ENCODE data around the gene GLT8D2.
A peak's percentile ranks its signal among the peaks of the same experiment; 100 is the strongest.

GLT8D2 gene

DNA sequence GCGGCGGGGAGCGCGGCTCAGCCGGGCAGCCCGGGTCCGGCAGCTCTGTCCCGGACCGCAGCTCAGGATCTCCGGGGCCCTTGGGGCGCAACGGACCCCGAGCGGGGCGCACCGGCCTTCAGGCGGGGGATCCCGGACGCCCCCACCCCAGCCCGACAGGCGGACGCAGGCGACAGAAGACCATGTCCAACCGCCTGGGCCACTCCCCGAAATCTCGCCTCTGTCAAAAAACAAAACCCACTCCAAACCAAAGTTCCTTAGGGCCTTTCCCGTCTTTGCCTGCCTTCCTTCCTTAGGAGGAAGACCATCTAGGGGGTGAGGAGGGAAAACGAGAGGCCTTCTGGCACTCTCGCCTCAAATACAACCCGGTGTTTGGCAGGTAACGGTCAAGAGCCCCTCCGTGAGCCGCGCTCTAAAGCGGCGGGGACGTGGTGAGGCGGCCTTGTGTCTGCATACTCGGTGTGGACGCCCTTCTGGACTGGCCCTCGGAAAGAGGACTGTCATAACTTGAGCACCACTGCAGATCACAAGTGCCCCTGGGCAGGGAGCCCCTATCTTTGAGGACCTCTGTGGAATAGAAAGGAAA lies 14.9 kb upstream of the GLT8D2 start:
- H3K27me3 ChIP-seq (replicated peaks; ENCODE audit: control insufficient read depth, insufficient read depth, low read length) = no peaks in the 10 kb centered on the region
- DNase-seq (ENCODE audit: low read depth) = peak; percentile 64
- peak overlapping the region; percentile 94 for H3K9ac ChIP-seq (ENCODE audit: low read length)
- H3K4me1 ChIP-seq (ENCODE audit: control insufficient read depth, insufficient read depth, low read length) = peaks cover 15% of the 10 kb centered on the region
- peaks cover 19% of the 10 kb centered on the region for H3K36me3 ChIP-seq (ENCODE audit: control insufficient read depth, insufficient read depth, low read length, severe bottlenecking)
- no peaks in the 10 kb centered on the region for H3K9me3 ChIP-seq (ENCODE audit: control insufficient read depth, low read length)
- H3K4me3 ChIP-seq (ENCODE audit: low read length) = peak overlapping the region; percentile 97

DNA sequence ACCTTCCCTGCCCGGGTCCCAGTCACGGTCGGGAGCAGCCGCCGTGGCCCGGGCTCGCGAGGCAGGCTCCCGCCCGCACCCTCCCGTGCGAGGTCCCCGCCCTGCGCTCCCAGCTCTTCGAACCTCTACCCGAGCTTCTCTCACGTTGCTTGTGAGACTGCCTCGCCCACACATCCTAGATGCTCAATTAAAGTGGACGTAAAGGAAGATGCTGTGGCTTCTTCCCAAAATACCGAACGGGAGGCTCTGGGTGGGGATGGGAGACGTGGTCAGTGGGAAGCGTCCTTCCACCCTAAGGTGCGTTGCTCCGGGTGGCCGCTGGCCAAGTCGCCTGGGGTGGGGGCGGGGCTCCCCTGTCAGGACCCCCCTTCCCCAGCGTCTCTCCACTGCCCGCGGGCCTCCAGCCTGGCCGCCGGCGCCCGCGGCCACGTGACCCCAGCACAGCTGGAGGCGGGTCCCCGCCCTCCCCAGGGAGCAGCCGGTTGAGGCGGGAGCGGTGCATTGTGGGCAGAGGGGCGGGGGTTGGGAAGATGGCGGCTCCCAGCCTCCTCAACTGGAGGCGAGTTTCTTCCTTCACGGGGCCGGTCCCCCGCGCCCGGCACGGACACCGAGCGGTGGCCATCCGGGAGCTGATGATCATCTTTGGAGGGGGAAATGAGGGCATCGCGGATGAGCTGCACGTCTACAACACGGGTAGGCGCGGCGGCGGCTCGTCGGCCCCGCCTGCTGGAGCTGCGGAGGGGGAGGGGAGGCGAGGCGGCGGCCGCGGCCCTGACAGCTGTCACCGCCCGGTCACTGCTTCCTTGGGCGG lies 14.2 kb upstream of the GLT8D2 start, which contains the start of gene HCFC2:
TSS of gene HCFC2 (plus strand) at position 501 of the 811 bp plus-strand sequence. CDS start at position 531, 30 bp downstream.
- H3K9me3 ChIP-seq (ENCODE audit: control insufficient read depth, low read length) = no peaks in the 10 kb centered on the region
- DNase-seq (ENCODE audit: low read depth) = peak; percentile 96
- peak within 1 kb of the TSS; percentile 94 for H3K9ac ChIP-seq (ENCODE audit: low read length)
- peaks cover 17% of the 10 kb centered on the region for H3K36me3 ChIP-seq (ENCODE audit: control insufficient read depth, insufficient read depth, low read length, severe bottlenecking)
- H3K4me3 ChIP-seq (ENCODE audit: low read length) = peak within 1 kb of the TSS; percentile 97
- no peaks in the 10 kb centered on the region for H3K27me3 ChIP-seq (replicated peaks; ENCODE audit: control insufficient read depth, insufficient read depth, low read length)
- peaks cover 15% of the 10 kb centered on the region for H3K4me1 ChIP-seq (ENCODE audit: control insufficient read depth, insufficient read depth, low read length)

DNA sequence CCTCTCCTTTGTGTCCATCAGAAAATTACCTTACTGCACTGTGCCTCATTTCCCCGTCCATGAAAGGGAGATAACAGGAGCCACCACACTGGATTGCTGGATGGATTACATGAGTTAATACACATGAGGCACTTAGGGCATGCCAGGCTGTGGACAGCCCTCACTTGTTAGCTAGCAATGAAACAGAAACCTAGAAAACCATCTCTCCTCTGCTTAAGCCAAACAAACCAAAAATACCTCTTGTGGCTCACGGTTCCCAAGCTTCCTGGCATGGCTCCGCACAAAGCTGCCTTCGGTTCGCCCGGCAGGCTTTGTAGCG lies 13.7 kb upstream of the GLT8D2 start:
- Histone ChIP-seq H3K36me3 (ENCODE audit: control insufficient read depth, insufficient read depth, low read length, severe bottlenecking) (peaks cover 11% of the 10 kb centered on the region), H3K4me3 (ENCODE audit: low read length) (peak overlapping the region; percentile 97)

DNA sequence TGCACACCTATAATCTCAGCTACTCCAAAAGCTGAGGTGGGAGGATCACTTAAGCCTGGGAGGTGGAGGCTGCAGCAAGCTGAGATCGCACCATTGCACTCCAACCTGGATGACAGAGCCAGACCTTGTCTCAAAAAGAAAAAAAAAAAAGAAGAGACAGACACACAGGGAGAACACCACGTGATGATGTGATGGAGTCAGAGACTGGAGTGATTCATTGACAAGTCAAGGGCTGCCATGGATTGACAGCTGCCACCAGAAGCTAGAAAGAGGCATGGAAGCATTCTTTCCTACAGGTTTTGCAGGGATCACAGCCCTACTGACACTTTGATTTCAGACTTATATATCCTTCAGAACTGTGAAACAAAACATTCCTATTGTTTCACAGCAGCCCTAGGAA lies 10.8 kb upstream of the GLT8D2 start:
- Histone ChIP-seq H3K9ac (ENCODE audit: low read length) (no peak overlapping the region), H3K4me1 (ENCODE audit: control insufficient read depth, insufficient read depth, low read length) (peaks cover 17% of the 10 kb centered on the region), H3K9me3 (ENCODE audit: control insufficient read depth, low read length) (no peaks in the 10 kb centered on the region), H3K36me3 (ENCODE audit: control insufficient read depth, insufficient read depth, low read length, severe bottlenecking) (no peaks in the 10 kb centered on the region), H3K4me3 (ENCODE audit: low read length) (no peak overlapping the region), H3K27me3 (replicated peaks; ENCODE audit: control insufficient read depth, insufficient read depth, low read length) (no peaks in the 10 kb centered on the region)
- no peak for DNase-seq (ENCODE audit: low read depth)

More for the DNA sequence above, 13.7 kb upstream of the GLT8D2 start:
- Histone ChIP-seq H3K27me3 (replicated peaks; ENCODE audit: control insufficient read depth, insufficient read depth, low read length) (no peaks in the 10 kb centered on the region), H3K4me1 (ENCODE audit: control insufficient read depth, insufficient read depth, low read length) (peaks cover 15% of the 10 kb centered on the region), H3K9ac (ENCODE audit: low read length) (peak overlapping the region; percentile 94), H3K9me3 (ENCODE audit: control insufficient read depth, low read length) (no peaks in the 10 kb centered on the region)
- no peak for DNase-seq (ENCODE audit: low read depth)

DNA sequence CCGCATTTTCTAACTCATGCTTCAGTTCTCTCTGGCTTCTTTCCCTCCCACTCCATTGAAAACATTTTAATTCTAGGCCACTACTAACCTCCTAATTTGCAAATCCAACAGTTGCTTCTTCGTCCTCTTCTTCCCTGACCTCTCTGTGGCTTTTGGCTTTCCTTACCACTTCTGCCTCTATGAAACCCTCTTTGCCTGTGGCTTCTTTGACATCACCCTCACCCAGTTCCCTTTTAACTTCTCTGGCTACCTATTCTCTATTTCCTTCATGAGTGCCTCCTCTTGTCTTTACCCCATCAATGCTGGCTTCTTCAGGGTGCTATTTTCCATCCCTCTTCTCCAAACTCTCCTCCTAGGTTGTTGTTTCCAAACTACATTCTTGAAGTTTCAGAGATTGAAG lies 10.0 kb upstream of the GLT8D2 start:
- H3K9ac ChIP-seq (ENCODE audit: low read length) = no peak overlapping the region
- H3K36me3 ChIP-seq (ENCODE audit: control insufficient read depth, insufficient read depth, low read length, severe bottlenecking) = no peaks in the 10 kb centered on the region
- H3K27me3 ChIP-seq (replicated peaks; ENCODE audit: control insufficient read depth, insufficient read depth, low read length) = no peaks in the 10 kb centered on the region
- peaks cover 17% of the 10 kb centered on the region for H3K4me1 ChIP-seq (ENCODE audit: control insufficient read depth, insufficient read depth, low read length)
- no peak overlapping the region for H3K4me3 ChIP-seq (ENCODE audit: low read length)
- H3K9me3 ChIP-seq (ENCODE audit: control insufficient read depth, low read length) = no peaks in the 10 kb centered on the region
- no peak for DNase-seq (ENCODE audit: low read depth)

DNA sequence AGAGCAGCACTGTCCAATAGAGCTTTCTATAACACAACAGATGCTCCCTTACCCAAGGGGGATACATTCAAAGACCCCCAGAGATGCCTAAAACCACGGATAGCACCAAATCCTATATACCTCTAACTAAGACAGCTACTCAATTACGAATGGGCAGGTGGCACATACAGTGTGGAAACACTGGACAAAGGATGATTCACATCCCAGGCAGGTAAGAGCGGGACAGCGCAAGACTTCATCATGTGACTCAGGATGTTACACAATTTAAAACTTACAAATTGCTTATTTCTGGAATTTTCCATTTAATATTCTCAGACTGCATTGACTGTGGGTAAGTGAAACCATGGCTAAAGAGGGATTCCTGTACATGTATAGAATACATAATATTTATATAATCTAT lies 8.8 kb upstream of the GLT8D2 start:
- no peaks in the 10 kb centered on the region for H3K27me3 ChIP-seq (replicated peaks; ENCODE audit: control insufficient read depth, insufficient read depth, low read length)
- no peaks in the 10 kb centered on the region for H3K36me3 ChIP-seq (ENCODE audit: control insufficient read depth, insufficient read depth, low read length, severe bottlenecking)
- no peak overlapping the region for H3K4me3 ChIP-seq (ENCODE audit: low read length)
- no peaks in the 10 kb centered on the region for H3K9me3 ChIP-seq (ENCODE audit: control insufficient read depth, low read length)
- no peak overlapping the region for H3K9ac ChIP-seq (ENCODE audit: low read length)
- DNase-seq (ENCODE audit: low read depth) = no peak
- H3K4me1 ChIP-seq (ENCODE audit: control insufficient read depth, insufficient read depth, low read length) = peaks cover 17% of the 10 kb centered on the region

DNA sequence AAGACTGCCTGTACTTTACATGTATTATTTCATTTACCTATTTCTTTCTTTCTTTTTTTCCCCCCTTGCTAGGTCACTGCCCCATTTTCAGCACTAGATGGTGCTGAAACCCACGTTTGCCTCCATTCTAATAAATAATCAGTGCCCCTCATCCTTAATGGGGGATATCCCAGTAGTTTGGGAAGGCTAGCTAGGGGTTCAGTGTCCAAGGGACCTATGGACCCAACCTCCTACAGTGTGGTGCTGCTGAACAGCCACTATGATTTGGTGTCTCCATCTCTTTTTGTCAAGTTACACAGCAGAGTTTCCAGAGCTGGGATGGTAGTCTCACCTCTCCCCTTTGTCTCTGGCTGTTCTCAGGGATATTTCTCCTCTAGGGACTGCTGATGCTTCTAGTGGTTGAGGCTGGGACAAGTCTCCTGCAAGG lies 7.8 kb upstream of the GLT8D2 start:
- H3K4me3 ChIP-seq (ENCODE audit: low read length) = no peak overlapping the region
- H3K4me1 ChIP-seq (ENCODE audit: control insufficient read depth, insufficient read depth, low read length) = peaks cover 12% of the 10 kb centered on the region
- peak; percentile 61 for DNase-seq (ENCODE audit: low read depth)
- H3K36me3 ChIP-seq (ENCODE audit: control insufficient read depth, insufficient read depth, low read length, severe bottlenecking) = no peaks in the 10 kb centered on the region
- H3K9ac ChIP-seq (ENCODE audit: low read length) = no peak overlapping the region
- H3K27me3 ChIP-seq (replicated peaks; ENCODE audit: control insufficient read depth, insufficient read depth, low read length) = no peaks in the 10 kb centered on the region
- H3K9me3 ChIP-seq (ENCODE audit: control insufficient read depth, low read length) = no peaks in the 10 kb centered on the region

DNA sequence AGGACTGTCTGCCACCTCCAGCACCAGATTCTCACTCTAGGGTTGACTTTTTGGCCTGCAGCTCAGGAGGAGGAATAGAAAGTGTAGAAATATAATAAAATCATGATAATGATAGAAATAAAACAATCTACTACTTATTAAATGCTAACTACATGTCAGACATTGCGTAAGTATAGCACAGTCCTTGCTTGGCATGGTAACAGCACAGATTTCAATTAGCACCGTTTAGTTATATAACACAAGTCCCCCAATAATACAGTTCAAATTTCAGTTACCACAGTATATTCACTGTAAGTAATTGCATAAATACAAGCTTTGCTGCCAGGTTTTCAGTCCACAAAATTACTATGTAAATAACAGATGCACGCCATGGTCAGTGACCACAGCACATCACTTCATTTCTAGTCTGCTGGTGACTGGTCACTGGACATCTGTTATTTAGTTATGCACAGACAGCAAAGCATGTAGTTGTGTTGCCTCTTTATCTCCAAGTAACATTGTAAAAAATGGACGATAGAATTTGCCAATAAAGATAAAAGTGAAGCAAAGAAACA lies 6.5 kb upstream of the GLT8D2 start:
- Histone ChIP-seq H3K4me3 (ENCODE audit: low read length) (no peak overlapping the region), H3K9ac (ENCODE audit: low read length) (no peak overlapping the region), H3K36me3 (ENCODE audit: control insufficient read depth, insufficient read depth, low read length, severe bottlenecking) (no peaks in the 10 kb centered on the region), H3K27me3 (replicated peaks; ENCODE audit: control insufficient read depth, insufficient read depth, low read length) (no peaks in the 10 kb centered on the region), H3K4me1 (ENCODE audit: control insufficient read depth, insufficient read depth, low read length) (peaks cover 12% of the 10 kb centered on the region), H3K9me3 (ENCODE audit: control insufficient read depth, low read length) (no peaks in the 10 kb centered on the region)
- DNase-seq (ENCODE audit: low read depth) = no peak

DNA sequence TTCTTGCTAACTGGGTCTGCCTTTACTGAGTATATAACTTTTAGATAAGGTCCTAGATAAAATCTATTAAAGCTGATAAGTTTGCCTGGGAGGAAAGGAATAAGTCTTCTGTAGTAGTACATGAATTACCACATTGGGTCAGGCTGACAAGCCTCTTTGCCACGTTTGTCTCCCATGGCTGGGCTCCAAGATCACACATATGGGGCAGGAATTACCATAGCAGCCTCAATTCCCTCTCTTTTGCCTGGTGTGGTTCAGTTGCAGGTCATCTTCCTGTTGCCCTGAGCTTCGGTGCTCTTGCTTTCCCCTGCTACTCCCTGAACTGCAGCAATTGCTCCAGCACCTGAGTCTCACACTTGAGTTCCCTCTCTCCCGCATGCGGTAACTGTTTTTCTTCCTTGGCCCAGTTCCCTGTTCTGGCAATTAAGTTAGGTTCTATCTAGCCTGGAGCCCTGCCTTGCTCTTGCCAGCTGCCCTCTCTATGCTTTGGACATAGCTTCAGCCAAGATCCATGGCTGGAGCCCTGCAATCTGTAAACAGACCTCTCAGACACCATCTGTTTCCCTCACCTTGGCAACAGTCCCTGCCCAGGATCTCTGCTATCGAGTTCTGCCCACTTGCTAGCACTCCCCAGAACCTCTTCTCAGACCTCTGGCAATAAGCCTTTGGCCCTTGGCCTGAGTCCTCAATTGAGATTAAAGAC lies 5.8 kb upstream of the GLT8D2 start:
- H3K9me3 ChIP-seq (ENCODE audit: control insufficient read depth, low read length) = no peaks in the 10 kb centered on the region
- H3K4me1 ChIP-seq (ENCODE audit: control insufficient read depth, insufficient read depth, low read length) = peaks cover 12% of the 10 kb centered on the region
- no peak overlapping the region for H3K4me3 ChIP-seq (ENCODE audit: low read length)
- H3K27me3 ChIP-seq (replicated peaks; ENCODE audit: control insufficient read depth, insufficient read depth, low read length) = no peaks in the 10 kb centered on the region
- peak; percentile 16 for DNase-seq (ENCODE audit: low read depth)
- no peaks in the 10 kb centered on the region for H3K36me3 ChIP-seq (ENCODE audit: control insufficient read depth, insufficient read depth, low read length, severe bottlenecking)
- H3K9ac ChIP-seq (ENCODE audit: low read length) = no peak overlapping the region

DNA sequence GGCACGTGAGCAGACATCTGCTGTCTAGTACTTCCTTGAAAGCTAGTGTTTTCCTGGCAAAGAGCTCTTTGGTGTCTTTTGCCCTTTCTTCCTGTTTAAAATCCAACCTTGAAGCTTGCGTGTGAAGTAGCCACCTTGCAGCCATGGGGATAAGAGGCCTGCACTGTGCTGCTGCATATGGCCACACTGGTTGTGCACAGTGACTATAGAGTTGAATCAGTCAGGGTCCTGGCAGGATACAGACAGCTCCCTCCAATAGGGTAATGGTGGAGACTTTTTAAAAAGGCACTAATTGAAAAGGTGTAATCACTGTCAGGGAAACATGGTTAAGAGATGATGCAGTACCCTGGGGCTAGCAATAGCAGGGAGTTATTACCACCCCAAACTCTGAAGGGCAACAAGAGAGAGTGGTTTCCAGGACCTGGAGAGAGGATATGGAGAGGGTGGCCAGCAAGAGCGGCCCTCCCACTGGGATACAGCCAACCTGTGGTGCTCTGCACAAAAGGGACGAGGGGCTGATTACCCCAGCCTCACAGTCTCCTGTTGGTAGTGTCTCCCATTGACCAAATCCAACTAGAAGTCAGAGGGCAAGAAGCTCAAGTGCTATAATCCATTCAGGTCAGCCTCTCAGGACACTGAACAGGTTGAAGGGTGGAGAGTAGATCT lies 4.8 kb upstream of the GLT8D2 start:
- Histone ChIP-seq H3K9ac (ENCODE audit: low read length) (no peak overlapping the region), H3K4me3 (ENCODE audit: low read length) (no peak overlapping the region), H3K27me3 (replicated peaks; ENCODE audit: control insufficient read depth, insufficient read depth, low read length) (no peaks in the 10 kb centered on the region), H3K4me1 (ENCODE audit: control insufficient read depth, insufficient read depth, low read length) (peaks cover 19% of the 10 kb centered on the region), H3K9me3 (ENCODE audit: control insufficient read depth, low read length) (no peaks in the 10 kb centered on the region), H3K36me3 (ENCODE audit: control insufficient read depth, insufficient read depth, low read length, severe bottlenecking) (no peaks in the 10 kb centered on the region)
- DNase-seq (ENCODE audit: low read depth) = no peak

DNA sequence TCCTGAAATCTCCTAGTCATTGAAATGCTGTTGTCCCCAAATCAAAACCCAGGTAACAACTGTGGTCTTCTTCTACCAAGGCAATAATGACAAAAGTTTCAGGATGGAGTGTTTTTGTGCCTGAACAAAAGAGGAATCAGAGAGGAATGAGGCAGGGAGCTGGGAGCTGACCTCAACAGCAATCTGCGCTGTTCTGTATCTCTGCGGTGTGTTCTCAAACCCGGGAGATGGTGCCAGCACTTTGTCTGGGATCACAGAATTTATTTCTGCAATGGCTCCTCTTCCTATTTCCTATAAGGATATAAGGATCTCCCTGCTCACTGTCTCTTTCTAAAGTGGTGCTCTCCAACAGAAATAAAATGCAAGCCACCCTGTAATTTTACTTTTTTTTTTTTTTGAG lies 449 bp upstream of the GLT8D2 start:
- H3K36me3 ChIP-seq (ENCODE audit: control insufficient read depth, insufficient read depth, low read length, severe bottlenecking) = no peaks in the 10 kb centered on the region
- peak; percentile 53 for DNase-seq (ENCODE audit: low read depth)
- H3K27me3 ChIP-seq (replicated peaks; ENCODE audit: control insufficient read depth, insufficient read depth, low read length) = no peaks in the 10 kb centered on the region
- H3K9me3 ChIP-seq (ENCODE audit: control insufficient read depth, low read length) = no peaks in the 10 kb centered on the region
- H3K9ac ChIP-seq (ENCODE audit: low read length) = peak overlapping the region; percentile 76
- peaks cover 30% of the 10 kb centered on the region for H3K4me1 ChIP-seq (ENCODE audit: control insufficient read depth, insufficient read depth, low read length)
- peak overlapping the region; percentile 86 for H3K4me3 ChIP-seq (ENCODE audit: low read length)

All from adipocyte (in vitro differentiated cells).